ENCODE data around the gene PMAIP1.
"Not testable (repeated sequence)": the region's sequence is repeated elsewhere in the genome, so short reads cannot be mapped to it uniquely, and the experiment has no call there.

Gene PMAIP1

GRCh38 chr18:59885579-59886163, 14.1 kb upstream of the PMAIP1 start:
- no peak for DNase-seq

GRCh38 chr18:59886399-59886798, 13.4 kb upstream of the PMAIP1 start:
- DNase-seq: not testable (repeated sequence)

GRCh38 chr18:59892123-59892522, 7.7 kb upstream of the PMAIP1 start:
- no peak for DNase-seq

- DNase-seq: no peak
These were observed 5.8 kb upstream of the PMAIP1 start for GRCh38 chr18:59893971-59894370.

- DNase-seq: no peak
These were observed 2.4 kb upstream of the PMAIP1 start for GRCh38 chr18:59897321-59897954.

- no peak for DNase-seq
These were observed 1.7 kb upstream of the PMAIP1 start for GRCh38 chr18:59898093-59898492.

GRCh38 chr18:59898609-59899297, 1.0 kb upstream of the PMAIP1 start:
- DNase-seq: no peak

GRCh38 chr18:59900222-59901128, 679 bp downstream of the PMAIP1 start:
- DNase-seq: no peak

GRCh38 chr18:59902131-59902992, 2.6 kb downstream of the PMAIP1 start:
- no peak for DNase-seq

GRCh38 chr18:59902993-59903610, 3.3 kb downstream of the PMAIP1 start:
- no peak for DNase-seq

- DNase-seq: no peak
These were observed 4.3 kb downstream of the PMAIP1 start for GRCh38 chr18:59904011-59904601.

GRCh38 chr18:59905686-59906091, 5.9 kb downstream of the PMAIP1 start:
- no peak for DNase-seq

GRCh38 chr18:59906203-59906602, 6.4 kb downstream of the PMAIP1 start:
- DNase-seq: no peak

GRCh38 chr18:59907172-59907571, 7.4 kb downstream of the PMAIP1 start:
- DNase-seq: no peak

GRCh38 chr18:59907660-59908059, 7.9 kb downstream of the PMAIP1 start:
- no peak for DNase-seq

- DNase-seq: no peak
These were observed 9.0 kb downstream of the PMAIP1 start for GRCh38 chr18:59908799-59909198.

GRCh38 chr18:59909289-59910036, 9.7 kb downstream of the PMAIP1 start:
- no peak for DNase-seq

- DNase-seq: no peak
These were observed 11.2 kb downstream of the PMAIP1 start for GRCh38 chr18:59910967-59911366.

- no peak for DNase-seq
These were observed 11.8 kb downstream of the PMAIP1 start for GRCh38 chr18:59911600-59911999.

GRCh38 chr18:59912007-59912550, 12.3 kb downstream of the PMAIP1 start:
- DNase-seq: no peak

Data from GOT3 (cell line).